T-cell (primary cell): ENCODE measurements around the gene MVK. TPM values are rescaled to one million over a fixed set of nuclear protein-coding genes. Genes with fewer than 3 reads are reported as not detected.

Experiments used
- ATAC-seq, 4 experiments: fragments of 200-7000 bp in 3 of 4; fragments of 150-1000 bp in 1 of 4; cut with Tn5 transposase; replicated peaks in 1 of 4; 1 replicate in 3 of 4; 2 replicates in 1 of 4; pipeline ENCODE4 v1.10.0; 2021; ENCODE audit warnings: moderate library complexity in 3 of 4, mild to moderate bottlenecking in 2 of 4, moderate number of reproducible peaks in 1 of 4
- CTCF ChIA-PET, 2 donors: fragments of 300-600 bp; sonication (Branson Sonifier 250); formaldehyde crosslinking; loops; one replicate each; lab custom pipeline; 2022; ENCODE audit warnings: antibody characterized with exemption in 2 of 2; lab: Charles Lee
- POLR2A ChIA-PET, 2 donors: fragments of 300-600 bp; sonication (Branson Sonifier 250); formaldehyde crosslinking; loops; one replicate each; lab custom pipeline; 2022; ENCODE audit warnings: antibody characterized with exemption in 2 of 2; lab: Charles Lee
- DNase-seq, 35 experiments: peaks; one replicate each; pipeline versions ENCODE4 v3.0.0 to v3.0.0-alpha.2; 2013 to 2023
- H3K27ac ChIP-seq: one replicate; pipeline ENCODE4 v1.5.1; 2013; ENCODE audit warnings: low read length
- H3K27me3 ChIP-seq, 2 experiments: replicated peaks in 1 of 2; 1 replicate in 1 of 2; 2 replicates in 1 of 2; pipeline versions ENCODE4 v1.6.1 to v1.7.0; 2013; ENCODE audit warnings: low read length in 1 of 2, mixed read lengths in 1 of 2; ENCODE audit not compliant: control insufficient read depth in 2 of 2, insufficient read depth in 2 of 2; ENCODE audit errors: extremely low read depth in 1 of 2
- H3K36me3 ChIP-seq, 2 donors: 1 replicate in 1 of 2; 2 replicates in 1 of 2; pipeline versions ENCODE4 v1.6.1 to v1.7.0; 2013; ENCODE audit warnings: low read length in 1 of 2; ENCODE audit not compliant: control insufficient read depth in 2 of 2, insufficient read depth in 1 of 2; ENCODE audit errors: extremely low read depth in 1 of 2
- H3K4me1 ChIP-seq, 2 experiments: 1 replicate in 1 of 2; 2 replicates in 1 of 2; pipeline versions ENCODE4 v1.6.1 to v1.7.0; 2013; ENCODE audit warnings: low read length in 2 of 2, mixed read lengths in 1 of 2; ENCODE audit not compliant: insufficient read depth in 2 of 2, control insufficient read depth in 1 of 2; ENCODE audit errors: extremely low read depth in 1 of 2
- H3K4me3 ChIP-seq, 2 donors: 1 replicate in 1 of 2; 2 replicates in 1 of 2; pipeline versions ENCODE4 v1.5.1 to v1.7.0; 2013; ENCODE audit warnings: mild to moderate bottlenecking in 2 of 2, low read length in 1 of 2, moderate library complexity in 1 of 2; ENCODE audit not compliant: control insufficient read depth in 1 of 2; ENCODE audit errors: extremely low read depth in 1 of 2
- H3K9me3 ChIP-seq: 2 replicates; pipeline ENCODE4 v1.7.0; 2013
- H3K27ac Mint-ChIP-seq, 2 donors: one replicate each; pipeline ENCODE4 v1.8.0; 2020 to 2021; ENCODE audit warnings: mild to moderate bottlenecking in 2 of 2, mixed read lengths in 2 of 2
- H3K27me3 Mint-ChIP-seq, 2 donors: one replicate each; pipeline ENCODE4 v1.8.0; 2021 to 2022; ENCODE audit warnings: mixed read lengths in 2 of 2
- H3K36me3 Mint-ChIP-seq: one replicate; pipeline ENCODE4 v1.8.0; 2021; ENCODE audit warnings: mixed read lengths
- H3K4me1 Mint-ChIP-seq, 3 donors: one replicate each; pipeline ENCODE4 v1.8.0; 2020 to 2022; ENCODE audit warnings: mixed read lengths in 3 of 3, mild to moderate bottlenecking in 1 of 3
- H3K4me3 Mint-ChIP-seq, 3 donors: one replicate each; pipeline ENCODE4 v1.8.0; 2020 to 2022; ENCODE audit warnings: mild to moderate bottlenecking in 3 of 3, mixed read lengths in 3 of 3, moderate library complexity in 3 of 3
- H3K9me3 Mint-ChIP-seq, 3 donors: one replicate each; pipeline ENCODE4 v1.8.0; 2020 to 2022; ENCODE audit warnings: mixed read lengths in 3 of 3
- WGBS: methylation state at CpG from one replicate; pipeline ENCODE4 v1.1.5; 2013; ENCODE audit warnings: missing lambda C conversion rate; ENCODE audit not compliant: insufficient coverage; 5-methylcytosine and 5-hydroxymethylcytosine counted together
- total RNA-seq, 35 experiments: library from RNA in 6 of 35; stranded (reverse) in 6 of 35; fragments of 120-200 nt in 1 of 35; gene quantifications; one replicate each; pipeline versions ENCODE4 v1.2.1 to v1.2.4 and lab custom pipeline; 2013 to 2026

Gene MVK
- total RNA-seq (10 to 100 TPM; 10.9 to 14.9 (median 12.8) TPM), total RNA-seq (lab: John Stamatoyannopoulos, UW) (12.9 to 29.3 (median 18.4) reads per million in 29 experiments)
- total RNA-seq (2013) = 8.5 TPM

GRCh38 chr12:109573029-109573913, at the start of gene MVK, which contains the start of gene MMAB:
Gene MVK, plus strand, starts transcription at chr12:109573794. Its CDS starts 1,029 bp downstream, at chr12:109574823.
Gene MMAB, minus strand, starts transcription at chr12:109573504. Its CDS starts 24 bp downstream, at chr12:109573480.
- ATAC-seq = peak; percentile 92 to 97 (median 96)
- Histone ChIP-seq H3K27ac (peak within 1 kb of the TSS; percentile 92), H3K9me3 (no peaks in the 10 kb centered on the region), H3K4me3 (peak within 1 kb of the TSS; percentile 67 to 86), H3K36me3 (peaks cover 7 to 24% of the 10 kb centered on the region in 2 donors), H3K4me1 (peaks cover 7 to 21% of the 10 kb centered on the region in 2 experiments), H3K27me3 (no peaks in the 10 kb centered on the region)
- DNase-seq = peak; percentile 94 to 99 (median 99)
- H3K27ac Mint-ChIP-seq = peak within 1 kb of the TSS; percentile 77 to 91
- no peaks in the 10 kb centered on the region for H3K27me3 Mint-ChIP-seq
- ChIA-PET POLR2A (interaction anchor here in 1 of 2 donors (0.6 to 0.7 kb wide), 2 partner anchors 435 to 1872 kb away, joined by 3 to 5 read pairs; no protein-coding TSS in a partner anchor), CTCF (interaction anchor here (0.6 to 0.9 kb wide), 6 partner anchors 24 to 689 kb away, joined by 3 to 6 read pairs (median 4); no protein-coding TSS in a partner anchor)
- peaks cover 28 to 31% (median 30%) of the 10 kb centered on the region in 3 donors for H3K4me1 Mint-ChIP-seq
- H3K36me3 Mint-ChIP-seq = peaks cover 14% of the 10 kb centered on the region
- no peaks in the 10 kb centered on the region for H3K9me3 Mint-ChIP-seq
- WGBS = under 1% methylated on average over 74 of the region's 74 CpGs
- H3K4me3 Mint-ChIP-seq = peak within 1 kb of the TSS; percentile 85 to 88 (median 86)

DNA sequence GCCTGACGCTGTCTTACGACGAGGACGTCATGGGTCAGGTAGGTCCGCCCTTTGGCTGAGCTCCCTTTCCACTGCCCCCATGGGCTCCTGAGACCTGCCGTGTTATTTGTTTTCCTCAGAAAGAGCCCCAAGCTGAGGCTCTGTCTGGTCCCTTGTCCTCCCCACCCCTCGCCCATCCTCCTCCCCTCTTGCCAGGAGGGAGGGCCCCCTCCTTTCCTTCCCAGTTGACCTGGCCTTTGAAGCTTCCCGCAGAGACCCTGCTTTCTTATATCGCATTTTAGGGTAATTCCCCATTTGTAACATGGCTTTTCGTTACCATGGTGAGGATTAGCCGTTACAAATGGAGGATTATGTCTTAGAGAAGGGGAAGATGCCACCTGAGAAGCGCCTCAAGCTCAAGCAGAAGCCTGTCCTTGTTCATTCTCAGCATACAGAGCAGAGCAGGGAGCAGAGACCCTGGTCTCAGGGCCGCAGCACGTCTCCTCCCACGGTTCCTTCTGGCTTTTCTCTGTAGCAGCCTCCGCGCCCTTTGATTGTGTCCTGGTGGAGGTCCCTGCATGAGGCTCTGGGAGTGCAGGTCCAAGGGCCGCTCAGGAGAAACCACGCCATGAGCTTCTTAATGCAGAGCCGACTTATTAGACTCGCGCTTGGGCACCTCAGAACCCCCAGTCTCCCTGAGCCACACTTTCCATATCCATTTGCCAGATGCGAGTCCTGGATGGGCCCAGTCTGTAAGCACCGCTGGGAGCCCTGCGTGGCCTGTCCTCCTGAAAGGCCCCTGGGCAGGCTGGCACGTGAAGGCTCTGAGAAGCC, 48.9 kb upstream of the MVK start:
- WGBS = 95% methylated on average over 19 of the region's 26 CpGs
- Mint-ChIP-seq H3K9me3 (no peaks in the 10 kb centered on the region), H3K36me3 (peaks cover 56% of the 10 kb centered on the region), H3K4me3 (no peak overlapping the region), H3K4me1 (no peaks in the 10 kb centered on the region), H3K27ac (no peak overlapping the region), H3K27me3 (no peaks in the 10 kb centered on the region)
- H3K27ac ChIP-seq = no peak overlapping the region
- ATAC-seq (no peak), DNase-seq (no peak)
- no peak overlapping the region for H3K4me3 ChIP-seq
- H3K4me1 ChIP-seq = no peaks in the 10 kb centered on the region
- POLR2A ChIA-PET = interaction anchor here in 1 of 2 donors (0.6 kb wide), 1 partner anchor 28 kb away, joined by 3 read pairs; no protein-coding TSS in a partner anchor
- no peaks in the 10 kb centered on the region for H3K9me3 ChIP-seq
- CTCF ChIA-PET = interaction anchor here in 1 of 2 donors (1.6 kb wide), 1 partner anchor 9 kb away, joined by 7 read pairs; no protein-coding TSS in a partner anchor
- peaks cover 17 to 80% of the 10 kb centered on the region in 2 donors for H3K36me3 ChIP-seq
- no peaks in the 10 kb centered on the region for H3K27me3 ChIP-seq

DNA sequence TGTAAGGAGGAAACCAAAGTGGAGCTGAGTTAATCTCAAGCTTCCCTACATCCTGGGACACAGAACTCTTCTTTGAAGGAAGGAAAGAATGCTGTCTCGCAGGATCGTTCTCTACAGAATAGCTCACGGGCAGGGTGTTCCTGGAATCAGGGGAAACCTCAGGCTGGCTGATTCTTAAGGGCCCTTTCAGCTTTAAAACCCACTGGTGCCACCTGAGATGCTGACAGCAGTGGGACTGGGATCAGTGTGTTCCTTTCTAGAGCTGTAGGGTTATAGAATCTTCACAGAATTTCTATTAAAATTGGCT, 48.4 kb upstream of the MVK start:
- Histone ChIP-seq H3K27me3 (no peaks in the 10 kb centered on the region), H3K4me3 (no peak overlapping the region), H3K4me1 (no peaks in the 10 kb centered on the region), H3K9me3 (no peaks in the 10 kb centered on the region), H3K27ac (no peak overlapping the region), H3K36me3 (peaks cover 14 to 83% of the 10 kb centered on the region in 2 donors)
- Mint-ChIP-seq H3K27ac (no peak overlapping the region), H3K27me3 (no peaks in the 10 kb centered on the region), H3K36me3 (peaks cover 55% of the 10 kb centered on the region), H3K9me3 (no peaks in the 10 kb centered on the region), H3K4me1 (no peaks in the 10 kb centered on the region), H3K4me3 (no peak overlapping the region)
- ChIA-PET CTCF (interaction anchor here in 1 of 2 donors (1.6 kb wide), 1 partner anchor 9 kb away, joined by 7 read pairs; no protein-coding TSS in a partner anchor), POLR2A (no interaction called here)
- WGBS = 100% methylated on average over 3 of the region's 3 CpGs
- DNase-seq (no peak), ATAC-seq (no peak)

GRCh38 chr12:109527489-109528123, 46.0 kb upstream of the MVK start:
- CTCF ChIA-PET = no interaction called here
- no peak overlapping the region for H3K4me3 Mint-ChIP-seq
- 96% methylated on average over 5 of the region's 8 CpGs for WGBS

GRCh38 chr12:109529691-109530640, 43.6 kb upstream of the MVK start:
- peaks cover 7 to 54% of the 10 kb centered on the region in 2 donors for H3K36me3 ChIP-seq

More at GRCh38 chr12:109527489-109528123, 46.0 kb upstream of the MVK start:
- Mint-ChIP-seq H3K27ac (no peak overlapping the region), H3K27me3 (no peaks in the 10 kb centered on the region), H3K9me3 (no peaks in the 10 kb centered on the region), H3K36me3 (peaks cover 41% of the 10 kb centered on the region), H3K4me1 (no peaks in the 10 kb centered on the region)
- no peak for ATAC-seq
- Histone ChIP-seq H3K27ac (no peak overlapping the region), H3K36me3 (peaks cover 15 to 67% of the 10 kb centered on the region in 2 donors), H3K4me1 (no peaks in the 10 kb centered on the region), H3K27me3 (no peaks in the 10 kb centered on the region), H3K9me3 (no peaks in the 10 kb centered on the region), H3K4me3 (no peak overlapping the region)
- POLR2A ChIA-PET = no interaction called here
- DNase-seq = no peak

More at GRCh38 chr12:109529691-109530640, 43.6 kb upstream of the MVK start:
- no peak overlapping the region for H3K27ac Mint-ChIP-seq
- no peak for DNase-seq
- ChIA-PET POLR2A (interaction anchor here in 1 of 2 donors (0.6 kb wide), 1 partner anchor 56 kb away, joined by 3 read pairs; no protein-coding TSS in a partner anchor), CTCF (interaction anchor here in 1 of 2 donors (0.6 kb wide), 1 partner anchor 285 kb away, joined by 4 read pairs; no protein-coding TSS in a partner anchor)
- H3K27me3 Mint-ChIP-seq = no peaks in the 10 kb centered on the region
- H3K9me3 Mint-ChIP-seq = no peaks in the 10 kb centered on the region
- Histone ChIP-seq H3K9me3 (no peaks in the 10 kb centered on the region), H3K4me1 (no peaks in the 10 kb centered on the region), H3K4me3 (no peak overlapping the region), H3K27me3 (no peaks in the 10 kb centered on the region), H3K27ac (no peak overlapping the region)
- H3K36me3 Mint-ChIP-seq = peaks cover 39% of the 10 kb centered on the region
- no peak overlapping the region for H3K4me3 Mint-ChIP-seq
- WGBS = 93% methylated on average over 11 of the region's 19 CpGs
- no peaks in the 10 kb centered on the region for H3K4me1 Mint-ChIP-seq
- ATAC-seq = no peak
